GM18858 (cell line): ENCODE data around the gene PTGIR.

Experiments used
- ATAC-seq: cut with Tn5 transposase; IDR thresholded peaks from one replicate; pipeline ENCODE4 v1.9.1; 2021; ENCODE audit not compliant: unreplicated experiment

The PTGIR gene

GRCh38 chr19:46616631-46617322 is 8.1 kb downstream of the PTGIR start:
- ATAC-seq, result no peak

- ATAC-seq, result no peak
Measured at GRCh38 chr19:46615966-46616365, 8.9 kb downstream of the PTGIR start.

- ATAC-seq, result no peak
Measured at GRCh38 chr19:46614114-46614722, 10.7 kb downstream of the PTGIR start.

GRCh38 chr19:46613525-46613924 is 11.4 kb downstream of the PTGIR start:
- no peak for ATAC-seq

- ATAC-seq, result no peak
Measured at GRCh38 chr19:46611776-46612175, 13.1 kb downstream of the PTGIR start.

- ATAC-seq, result no peak
Measured at GRCh38 chr19:46610851-46611770, 13.8 kb downstream of the PTGIR start.

GRCh38 chr19:46610413-46610775 is 14.5 kb downstream of the PTGIR start:
- ATAC-seq, result no peak

GRCh38 chr19:46609511-46610412 is 15.1 kb downstream of the PTGIR start:
- no peak for ATAC-seq

GRCh38 chr19:46608581-46609345 is 16.1 kb downstream of the PTGIR start:
- ATAC-seq, result no peak

- ATAC-seq, result no peak
Measured at GRCh38 chr19:46608178-46608577, 16.7 kb downstream of the PTGIR start.

GRCh38 chr19:46607448-46607841 is 17.4 kb downstream of the PTGIR start:
- no peak for ATAC-seq

- ATAC-seq, result no peak
Measured at GRCh38 chr19:46606681-46607447, 18.0 kb downstream of the PTGIR start.

GRCh38 chr19:46606019-46606418 is 18.9 kb downstream of the PTGIR start:
- ATAC-seq, result no peak

GRCh38 chr19:46605356-46605821 is 19.5 kb downstream of the PTGIR start:
- ATAC-seq, result no peak

- ATAC-seq, result no peak
Measured at GRCh38 chr19:46604781-46605355, 20.0 kb downstream of the PTGIR start.

- ATAC-seq, result no peak
Measured at GRCh38 chr19:46603752-46604231, 21.1 kb downstream of the PTGIR start.

GRCh38 chr19:46603195-46603637 is 21.7 kb downstream of the PTGIR start:
- ATAC-seq, result no peak

- ATAC-seq, result no peak
Measured at GRCh38 chr19:46602392-46603194, 22.3 kb downstream of the PTGIR start.
